Naive thymus-derived CD4-positive, alpha-beta T cell (primary cell): Measurements from ENCODE around the gene PAF1. TPM values are rescaled to one million over a fixed set of nuclear protein-coding genes. Genes with fewer than 3 reads are reported as not detected.

Source experiments
- ATAC-seq: fragments of 150-1000 bp; cut with Tn5 transposase; 2 replicates; pipeline ENCODE4 v1.10.0; 2021; ENCODE audit warnings: mild to moderate bottlenecking, moderate library complexity
- CTCF ChIA-PET: fragments of 350-600 bp; sonication (Branson Sonifier 250); formaldehyde crosslinking; loops from one replicate; lab custom pipeline; 2021; ENCODE audit warnings: antibody characterized with exemption; lab: Charles Lee
- POLR2A ChIA-PET: fragments of 350-600 bp; sonication (Branson Sonifier 250); formaldehyde crosslinking; loops from one replicate; lab custom pipeline; 2021; ENCODE audit warnings: antibody characterized with exemption, inconsistent platforms; lab: Charles Lee
- DNase-seq, 9 donors: peaks; one replicate each; pipeline versions ENCODE4 v3.0.0 to v3.0.0-alpha.2; 2020 to 2022; ENCODE audit warnings: mixed read lengths in 1 of 9
- H3K27ac ChIP-seq: one replicate; pipeline ENCODE4 v1.7.0; 2013; ENCODE audit warnings: mild to moderate bottlenecking, low read depth, low read length, moderate library complexity
- H3K27me3 ChIP-seq, 2 donors: one replicate each; pipeline ENCODE4 v1.7.0; 2013; ENCODE audit warnings: low read length in 2 of 2, mild to moderate bottlenecking in 2 of 2, moderate library complexity in 2 of 2; ENCODE audit not compliant: control insufficient read depth in 2 of 2, insufficient read depth in 2 of 2
- H3K36me3 ChIP-seq, 3 experiments: 1 replicate in 2 of 3; 2 replicates in 1 of 3; pipeline ENCODE4 v1.7.0; 2013; ENCODE audit warnings: low read length in 3 of 3, mild to moderate bottlenecking in 3 of 3, moderate library complexity in 1 of 3; ENCODE audit not compliant: insufficient read depth in 3 of 3, control insufficient read depth in 2 of 3
- H3K4me1 ChIP-seq, 2 donors: one replicate each; pipeline ENCODE4 v1.7.0; 2013; ENCODE audit warnings: low read length in 2 of 2, mild to moderate bottlenecking in 2 of 2, moderate library complexity in 1 of 2; ENCODE audit not compliant: control insufficient read depth in 2 of 2, insufficient read depth in 2 of 2
- H3K4me3 ChIP-seq: 2 replicates; pipeline ENCODE4 v1.7.0; 2013; ENCODE audit warnings: mild to moderate bottlenecking, low read length
- H3K9me3 ChIP-seq, 3 experiments: 1 replicate in 2 of 3; 2 replicates in 1 of 3; pipeline ENCODE4 v1.7.0; 2013; ENCODE audit warnings: low read length in 3 of 3; ENCODE audit not compliant: control insufficient read depth in 2 of 3
- H3K27ac Mint-ChIP-seq, 9 donors: one replicate each; pipeline ENCODE4 v1.8.0; 2020 to 2022; ENCODE audit warnings: mixed read lengths in 9 of 9, mild to moderate bottlenecking in 8 of 9, moderate library complexity in 5 of 9, inconsistent platforms in 2 of 9
- H3K27me3 Mint-ChIP-seq, 5 donors: one replicate each; pipeline ENCODE4 v1.8.0; 2021 to 2022; ENCODE audit warnings: mixed read lengths in 5 of 5, mild to moderate bottlenecking in 1 of 5
- H3K36me3 Mint-ChIP-seq, 5 donors: one replicate each; pipeline ENCODE4 v1.8.0; 2020 to 2022; ENCODE audit warnings: mixed read lengths in 5 of 5, mild to moderate bottlenecking in 3 of 5, inconsistent platforms in 1 of 5
- H3K4me1 Mint-ChIP-seq, 7 donors: one replicate each; pipeline ENCODE4 v1.8.0; 2020 to 2022; ENCODE audit warnings: mixed read lengths in 7 of 7, mild to moderate bottlenecking in 3 of 7, inconsistent platforms in 1 of 7
- H3K4me3 Mint-ChIP-seq, 10 donors: one replicate each; pipeline ENCODE4 v1.8.0; 2020 to 2022; ENCODE audit warnings: mild to moderate bottlenecking in 10 of 10, mixed read lengths in 10 of 10, moderate library complexity in 6 of 10, inconsistent platforms in 2 of 10
- H3K9me3 Mint-ChIP-seq, 11 donors: one replicate each; pipeline ENCODE4 v1.8.0; 2020 to 2022; ENCODE audit warnings: mixed read lengths in 11 of 11, mild to moderate bottlenecking in 4 of 11, inconsistent platforms in 1 of 11, moderate library complexity in 1 of 11
- intact Hi-C, 2 donors: fragments of 100-400 bp; cut with micrococcal nuclease; formaldehyde crosslinking; loops; one replicate each; pipeline ENCODE4 v1.15.1; 2023
- polyA plus RNA-seq, 2 donors: library from polyadenylated mRNA; unstranded; fragments of 300-500 nt; fragmentation: Illumina TruSeq; gene quantifications; one replicate each; pipeline ENCODE4 v1.2.3, GENCODE V29; 2021
- total RNA-seq, 6 experiments: library from RNA in 5 of 6; stranded (reverse) in 5 of 6; gene quantifications; 1 replicate in 5 of 6; 2 replicates in 1 of 6; pipeline ENCODE4 v1.2.3 and lab custom pipeline; 2021 to 2026

Gene PAF1
- total and polyA plus RNA-seq, 7 experiments from 2014 or later = 35.8 to 104 (median 55.5) TPM

DNA sequence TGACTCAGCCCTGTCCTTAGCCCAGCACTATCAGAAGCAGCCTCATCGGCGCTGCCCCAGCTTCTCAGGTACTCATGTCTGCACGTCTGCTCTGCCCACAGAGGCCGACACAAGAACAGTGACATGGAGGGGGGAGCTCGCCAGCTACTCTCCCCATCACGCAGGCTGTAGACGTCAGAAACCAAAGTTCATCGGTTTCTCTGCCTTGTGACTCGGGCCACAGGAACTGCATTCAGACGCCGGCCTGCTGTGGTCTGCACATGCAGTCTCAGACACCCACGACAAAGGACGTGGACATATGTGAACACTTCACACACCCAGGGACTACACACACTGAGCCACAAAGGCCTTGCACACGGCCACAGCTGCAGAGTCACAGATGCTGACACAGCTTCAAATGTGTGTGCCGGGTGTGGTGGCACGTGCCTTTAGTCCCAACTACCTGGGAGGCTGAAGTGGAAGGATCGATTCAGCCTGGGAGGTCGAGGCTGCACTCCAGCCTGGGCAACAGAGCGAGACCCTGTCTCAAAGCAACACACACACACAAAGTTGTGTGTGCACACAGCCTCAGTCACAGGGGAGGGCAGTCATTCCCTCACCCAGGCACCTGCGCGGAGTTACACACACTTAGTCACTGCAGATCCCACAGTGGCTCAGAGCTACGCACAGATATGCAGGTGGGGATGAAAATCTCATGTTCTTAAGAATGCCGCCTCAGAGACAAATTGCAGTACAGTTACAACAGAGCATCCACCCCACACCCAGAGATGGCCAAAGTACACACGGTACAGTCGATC lies 10.8 kb upstream of the PAF1 start:
- Mint-ChIP-seq H3K36me3 (peaks cover 0 to 10% (median 3%) of the 10 kb centered on the region in 5 donors), H3K4me1 (peaks cover 41 to 79% (median 66%) of the 10 kb centered on the region in 7 donors), H3K4me3 (peak overlapping the region; percentile 63 to 99 (median 84)), H3K27ac (peak overlapping the region; percentile 87 to 99 (median 97)), H3K27me3 (peaks cover 0 to 3% (median 0%) of the 10 kb centered on the region in 5 donors), H3K9me3 (peaks cover 0 to 4% (median 0%) of the 10 kb centered on the region in 11 donors)
- H3K36me3 ChIP-seq = peaks cover 0 to 8% (median 7%) of the 10 kb centered on the region in 3 experiments
- peaks cover 52 to 65% of the 10 kb centered on the region in 2 donors for H3K4me1 ChIP-seq
- ChIA-PET CTCF (interaction anchor here (0.7 to 7.4 kb wide), 5 partner anchors 9 to 165 kb away, joined by 3 to 121 read pairs (median 3); partner anchors contain the start of genes MED29, PAF1 and PLEKHG2), POLR2A (interaction anchor here (0.6 to 10.1 kb wide), 14 partner anchors 6 to 1289 kb away, joined by 3 to 250 read pairs (median 7); partner anchors contain the start of genes GMFG, MED29, PAF1 and PLEKHG2)
- intact Hi-C loops = loop anchor here (1.0 to 2.0 kb wide), 3 partner anchors 10 to 551 kb away; partner anchors contain the start of genes MED29 (in 2 of the 2), PAF1 (in 2 of the 2) and PLEKHG2 (in 1 of the 2)
- no peaks in the 10 kb centered on the region for H3K27me3 ChIP-seq
- peak overlapping the region; percentile 100 for H3K27ac ChIP-seq
- H3K9me3 ChIP-seq = no peaks in the 10 kb centered on the region
- peak overlapping the region; percentile 88 for H3K4me3 ChIP-seq
- DNase-seq (peak; percentile 53 to 91 (median 78)), ATAC-seq (peak; percentile 58)

DNA sequence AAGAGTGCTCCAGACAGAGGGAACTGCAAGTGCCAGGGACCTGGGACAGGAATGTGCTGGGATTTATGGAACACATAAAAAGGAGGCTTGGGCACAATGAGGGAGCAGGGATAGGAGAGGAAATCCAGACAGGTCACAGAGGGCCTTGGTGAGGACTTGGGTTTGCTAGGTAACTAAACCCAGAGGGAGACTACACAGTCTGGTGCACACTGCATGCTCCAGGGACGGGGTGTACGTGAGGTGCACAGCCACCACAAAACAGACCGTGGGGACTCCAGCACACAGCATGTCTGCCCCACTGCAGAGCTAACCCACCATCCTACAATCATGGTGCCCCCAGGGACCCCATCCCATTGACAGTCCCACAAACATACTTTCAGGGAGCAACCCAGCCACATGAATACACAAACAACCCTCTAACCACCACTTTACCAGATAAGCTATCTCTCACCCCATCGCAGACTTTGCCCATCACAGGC lies 10.2 kb upstream of the PAF1 start:
- H3K9me3 Mint-ChIP-seq = peaks cover 0 to under 1% (median 0%) of the 10 kb centered on the region in 11 donors
- no peak for DNase-seq

DNA sequence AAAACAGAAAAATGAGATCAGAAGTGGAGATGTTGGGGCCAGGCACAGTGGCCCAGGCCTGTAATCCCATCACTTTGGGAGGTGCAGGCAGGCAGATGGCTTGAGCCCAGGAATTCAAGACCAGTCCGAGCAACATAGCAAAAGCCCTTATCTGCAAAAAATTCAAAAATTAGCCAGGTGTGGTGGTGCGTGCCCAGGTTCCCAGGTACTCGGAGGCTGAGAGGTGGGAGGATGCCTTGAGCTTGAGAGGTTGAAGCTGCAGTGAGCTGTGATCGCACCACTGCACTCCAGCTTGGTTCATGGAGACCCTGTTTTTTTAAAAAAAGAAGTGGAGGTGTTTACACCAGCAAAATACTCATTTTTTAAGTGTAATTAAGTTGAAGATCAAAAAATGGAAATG lies 9.2 kb upstream of the PAF1 start:
- peak overlapping the region; percentile 100 for H3K27ac ChIP-seq
- H3K4me1 Mint-ChIP-seq = peaks cover 28 to 73% (median 57%) of the 10 kb centered on the region in 7 donors
- H3K9me3 Mint-ChIP-seq = no peaks in the 10 kb centered on the region
- peaks cover 0 to 15% (median 7%) of the 10 kb centered on the region in 5 donors for H3K36me3 Mint-ChIP-seq
- H3K27ac Mint-ChIP-seq = peak overlapping the region; percentile 39 to 99 (median 95)
- peaks cover 0 to 3% (median 0%) of the 10 kb centered on the region in 5 donors for H3K27me3 Mint-ChIP-seq
- H3K36me3 ChIP-seq = peaks cover 2 to 16% (median 11%) of the 10 kb centered on the region in 3 experiments
- H3K4me3 Mint-ChIP-seq = peak overlapping the region in 7 of 10 donors; percentile 2 to 65 (median 26)
- POLR2A ChIA-PET = interaction anchor here (0.6 to 10.1 kb wide), 6 partner anchors 8 to 151 kb away, joined by 3 to 250 read pairs (median 71); partner anchors contain the start of genes MED29, PAF1, PLEKHG2 and RPS16
- peaks cover 45 to 56% of the 10 kb centered on the region in 2 donors for H3K4me1 ChIP-seq
- H3K27me3 ChIP-seq = no peaks in the 10 kb centered on the region
- H3K4me3 ChIP-seq = no peak overlapping the region
- no peaks in the 10 kb centered on the region for H3K9me3 ChIP-seq
- no peak for DNase-seq
- no peak for ATAC-seq
- intact Hi-C loops = no loop called here
- CTCF ChIA-PET = interaction anchor here (0.6 to 7.4 kb wide), 4 partner anchors 9 to 329 kb away, joined by 3 to 121 read pairs (median 6); partner anchors contain the start of genes MED29, PAF1 and PLEKHG2

More for the DNA sequence above, 10.2 kb upstream of the PAF1 start:
- ATAC-seq = no peak
- ChIA-PET POLR2A (interaction anchor here (0.6 to 10.1 kb wide), 12 partner anchors 7 to 279 kb away, joined by 3 to 250 read pairs (median 10); partner anchors contain the start of genes GMFG, MED29, PAF1 and PLEKHG2), CTCF (interaction anchor here (0.7 to 7.4 kb wide), 6 partner anchors 8 to 164 kb away, joined by 3 to 121 read pairs (median 4); partner anchors contain the start of genes MED29, PAF1 and PLEKHG2)
- peaks cover 0 to 10% (median 3%) of the 10 kb centered on the region in 5 donors for H3K36me3 Mint-ChIP-seq
- Histone ChIP-seq H3K27ac (peak overlapping the region; percentile 100), H3K4me1 (peaks cover 52 to 64% of the 10 kb centered on the region in 2 donors), H3K36me3 (peaks cover 0 to 8% (median 7%) of the 10 kb centered on the region in 3 experiments), H3K27me3 (no peaks in the 10 kb centered on the region), H3K9me3 (no peaks in the 10 kb centered on the region), H3K4me3 (peak overlapping the region; percentile 13)
- H3K27me3 Mint-ChIP-seq = peaks cover 0 to 3% (median 0%) of the 10 kb centered on the region in 5 donors
- peak overlapping the region; percentile 63 to 99 (median 84) for H3K4me3 Mint-ChIP-seq
- H3K27ac Mint-ChIP-seq = peak overlapping the region; percentile 87 to 99 (median 97)
- intact Hi-C loops = no loop called here
- H3K4me1 Mint-ChIP-seq = peaks cover 36 to 76% (median 63%) of the 10 kb centered on the region in 7 donors

DNA sequence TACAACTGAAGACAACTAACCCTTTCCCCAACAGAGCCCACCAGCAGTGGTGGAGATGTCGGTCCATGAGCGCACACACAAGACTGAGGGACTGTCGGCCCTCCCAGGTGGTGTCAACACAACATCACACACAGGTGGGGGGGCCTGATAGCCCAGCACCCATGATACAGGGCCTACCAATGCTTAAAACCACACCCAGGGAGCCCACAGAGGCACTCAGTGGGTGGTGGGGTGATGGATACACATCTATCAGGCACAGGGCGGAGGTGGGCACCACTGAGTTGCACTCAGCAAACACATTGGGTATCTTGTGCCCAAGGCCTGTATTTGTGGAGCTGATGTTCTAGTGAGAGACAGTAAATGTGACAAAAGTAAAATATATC lies 8.8 kb upstream of the PAF1 start:
- Histone ChIP-seq H3K27ac (peak overlapping the region; percentile 100), H3K9me3 (no peaks in the 10 kb centered on the region), H3K27me3 (no peaks in the 10 kb centered on the region), H3K4me1 (peaks cover 44 to 52% of the 10 kb centered on the region in 2 donors), H3K36me3 (peaks cover 5 to 20% (median 13%) of the 10 kb centered on the region in 3 experiments), H3K4me3 (no peak overlapping the region)
- H3K4me1 Mint-ChIP-seq = peaks cover 27 to 70% (median 55%) of the 10 kb centered on the region in 7 donors
- no peaks in the 10 kb centered on the region for H3K9me3 Mint-ChIP-seq
- H3K36me3 Mint-ChIP-seq = peaks cover 0 to 15% (median 8%) of the 10 kb centered on the region in 5 donors
- intact Hi-C loops = no loop called here
- H3K4me3 Mint-ChIP-seq = peak overlapping the region; percentile 6 to 65 (median 32)
- POLR2A ChIA-PET = interaction anchor here (4.8 to 10.1 kb wide), 5 partner anchors 8 to 35 kb away, joined by 20 to 250 read pairs (median 92); partner anchors contain the start of genes MED29, PAF1, PLEKHG2 and RPS16
- H3K27ac Mint-ChIP-seq = peak overlapping the region; percentile 39 to 99 (median 95)
- CTCF ChIA-PET = interaction anchor here (0.6 to 7.4 kb wide), 4 partner anchors 8 to 329 kb away, joined by 3 to 121 read pairs (median 28); partner anchors contain the start of genes PLEKHG2 and ZFP36
- ATAC-seq (no peak), DNase-seq (no peak)
- peaks cover 0 to 3% (median 0%) of the 10 kb centered on the region in 5 donors for H3K27me3 Mint-ChIP-seq

DNA sequence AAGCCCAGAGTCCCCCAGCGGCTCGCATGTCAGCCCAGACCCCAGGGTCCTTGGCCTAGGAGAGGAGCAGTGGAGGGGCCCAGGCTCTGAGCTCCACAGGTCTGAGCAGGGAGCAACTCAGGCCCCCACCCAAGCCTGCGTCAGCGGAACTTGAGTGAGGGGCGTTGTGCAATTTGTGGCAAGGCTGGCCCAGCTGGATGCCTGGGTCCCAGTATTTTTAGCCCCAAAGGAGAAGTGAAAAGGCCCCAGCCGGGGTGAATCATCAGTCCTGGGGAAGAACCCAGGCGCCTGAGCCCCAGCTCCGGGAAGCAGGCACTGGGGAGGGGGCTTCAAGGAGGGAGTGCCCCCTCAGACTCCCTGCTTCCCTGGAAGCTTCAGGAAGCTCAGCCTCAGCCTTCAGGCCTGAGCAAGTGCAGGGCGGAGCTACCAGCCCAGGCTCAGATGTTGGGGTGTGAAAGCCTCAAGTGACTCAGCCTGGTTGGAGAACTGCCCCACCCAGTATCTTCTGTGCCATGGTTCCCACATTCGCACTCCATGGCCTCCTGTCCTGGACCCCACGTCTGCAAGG lies 7.5 kb upstream of the PAF1 start:
- Histone ChIP-seq H3K4me1 (peaks cover 39 to 44% of the 10 kb centered on the region in 2 donors), H3K4me3 (peak overlapping the region; percentile 57), H3K9me3 (no peaks in the 10 kb centered on the region), H3K27ac (peak overlapping the region; percentile 63), H3K36me3 (peaks cover 16 to 28% (median 20%) of the 10 kb centered on the region in 3 experiments), H3K27me3 (no peaks in the 10 kb centered on the region)
- ChIA-PET CTCF (interaction anchor here (0.7 to 7.4 kb wide), 9 partner anchors 9 to 274 kb away, joined by 3 to 121 read pairs (median 5); partner anchors contain the start of genes PLEKHG2, RPS16 and ZFP36), POLR2A (interaction anchor here (0.7 to 10.1 kb wide), 9 partner anchors 10 to 1889 kb away, joined by 3 to 250 read pairs (median 13); partner anchors contain the start of genes EID2B, GMFG, PLEKHG2 and RPS16)
- peaks cover 0 to 19% (median 10%) of the 10 kb centered on the region in 5 donors for H3K36me3 Mint-ChIP-seq
- no peaks in the 10 kb centered on the region for H3K9me3 Mint-ChIP-seq
- ATAC-seq (peak; percentile 26), DNase-seq (peak in 1 of 9 donors; percentile 62)
- intact Hi-C loops = no loop called here
- H3K4me1 Mint-ChIP-seq = peaks cover 27 to 64% (median 56%) of the 10 kb centered on the region in 7 donors
- peak overlapping the region in 9 of 10 donors; percentile 48 to 80 (median 74) for H3K4me3 Mint-ChIP-seq
- H3K27ac Mint-ChIP-seq = peak overlapping the region; percentile 87 to 99 (median 96)
- H3K27me3 Mint-ChIP-seq = no peaks in the 10 kb centered on the region
